Measurements from ENCODE around the gene TST.

TST gene

DNA sequence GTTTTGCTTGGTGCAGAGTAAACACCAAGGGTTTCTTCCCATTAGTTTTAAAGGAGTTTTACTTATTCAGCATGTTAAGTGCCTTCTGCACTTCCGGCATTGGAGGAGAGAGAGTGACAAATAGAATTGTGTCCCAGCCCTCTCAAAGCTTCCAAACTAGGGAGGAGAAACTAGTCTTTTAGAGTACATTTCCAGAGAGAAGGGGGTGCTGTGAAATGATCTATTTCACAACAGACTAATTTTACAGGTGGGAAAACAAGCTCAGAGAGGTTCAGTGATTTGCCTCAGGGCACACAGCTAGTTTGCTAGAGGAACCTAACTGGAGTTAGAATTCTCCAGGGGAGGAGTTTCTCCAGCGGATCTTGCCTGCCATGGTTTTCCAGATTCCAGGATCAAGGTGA lies 12.9 kb upstream of the TST start:
- no peak for DNase-seq (ENCODE audit: low read depth)

- no peak for DNase-seq (ENCODE audit: low read depth)
Measured at GRCh38 chr22:37030560-37031281, 11.5 kb upstream of the TST start.

- DNase-seq (ENCODE audit: low read depth), result no peak
Measured at GRCh38 chr22:37028692-37029674, 9.7 kb upstream of the TST start.

- no peak for DNase-seq (ENCODE audit: low read depth)
Measured at GRCh38 chr22:37027556-37027955, 8.3 kb upstream of the TST start.

DNA sequence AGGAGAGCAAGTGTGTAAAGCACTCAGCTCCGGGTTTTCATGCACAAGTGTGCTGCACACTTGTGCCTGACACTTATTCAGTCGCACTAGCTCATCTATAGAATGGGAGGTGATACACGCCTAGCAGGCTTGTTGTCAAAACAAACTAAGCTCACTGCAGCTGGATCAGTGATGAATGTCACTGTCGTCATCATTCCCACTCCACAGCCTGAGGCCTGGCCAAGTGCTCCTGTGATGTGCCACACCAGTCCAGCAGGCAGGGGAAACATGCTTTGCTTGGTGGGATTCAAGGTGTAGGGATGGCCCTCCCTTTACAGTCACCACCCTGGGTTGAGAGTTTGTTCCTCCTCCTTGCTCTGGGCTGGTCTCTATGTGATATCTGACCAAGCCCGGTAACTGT lies 7.1 kb upstream of the TST start:
- DNase-seq (ENCODE audit: low read depth), result no peak

GRCh38 chr22:37025500-37026070 lies 6.3 kb upstream of the TST start:
- no peak for DNase-seq (ENCODE audit: low read depth)

DNA sequence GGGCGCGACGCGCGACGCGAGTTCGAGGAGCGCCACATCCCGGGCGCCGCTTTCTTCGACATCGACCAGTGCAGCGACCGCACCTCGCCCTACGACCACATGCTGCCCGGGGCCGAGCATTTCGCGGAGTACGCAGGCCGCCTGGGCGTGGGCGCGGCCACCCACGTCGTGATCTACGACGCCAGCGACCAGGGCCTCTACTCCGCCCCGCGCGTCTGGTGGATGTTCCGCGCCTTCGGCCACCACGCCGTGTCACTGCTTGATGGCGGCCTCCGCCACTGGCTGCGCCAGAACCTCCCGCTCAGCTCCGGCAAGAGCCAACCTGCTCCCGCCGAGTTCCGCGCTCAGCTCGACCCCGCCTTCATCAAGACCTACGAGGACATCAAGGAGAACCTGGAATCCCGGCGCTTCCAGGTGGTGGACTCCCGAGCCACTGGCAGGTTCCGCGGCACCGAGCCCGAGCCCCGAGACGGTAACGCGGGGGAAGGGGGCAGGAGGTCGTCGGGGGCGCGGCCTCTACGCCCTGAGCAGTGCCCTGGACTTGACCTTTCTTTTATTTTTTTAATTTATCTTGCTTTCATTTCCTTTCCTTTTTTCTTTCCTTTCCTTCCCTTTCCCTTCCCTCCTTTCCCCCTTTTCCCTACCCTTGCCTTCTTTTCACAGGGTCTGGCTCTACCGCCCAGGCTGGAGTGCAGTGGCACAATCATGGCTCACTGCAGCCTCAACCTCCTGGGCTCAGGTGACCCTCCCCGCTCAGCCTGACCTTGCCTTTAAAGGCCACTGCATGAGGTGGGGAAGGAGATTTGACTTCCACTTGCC lies 5.3 kb upstream of the TST start:
- DNase-seq (ENCODE audit: low read depth), result no peak

- no peak for DNase-seq (ENCODE audit: low read depth)
Measured at GRCh38 chr22:37023743-37024338, 4.6 kb upstream of the TST start.

GRCh38 chr22:37022483-37023337 lies 3.5 kb upstream of the TST start:
- no peak for DNase-seq (ENCODE audit: low read depth)

- no peak for DNase-seq (ENCODE audit: low read depth)
Measured at GRCh38 chr22:37021710-37022482, 2.6 kb upstream of the TST start.

DNA sequence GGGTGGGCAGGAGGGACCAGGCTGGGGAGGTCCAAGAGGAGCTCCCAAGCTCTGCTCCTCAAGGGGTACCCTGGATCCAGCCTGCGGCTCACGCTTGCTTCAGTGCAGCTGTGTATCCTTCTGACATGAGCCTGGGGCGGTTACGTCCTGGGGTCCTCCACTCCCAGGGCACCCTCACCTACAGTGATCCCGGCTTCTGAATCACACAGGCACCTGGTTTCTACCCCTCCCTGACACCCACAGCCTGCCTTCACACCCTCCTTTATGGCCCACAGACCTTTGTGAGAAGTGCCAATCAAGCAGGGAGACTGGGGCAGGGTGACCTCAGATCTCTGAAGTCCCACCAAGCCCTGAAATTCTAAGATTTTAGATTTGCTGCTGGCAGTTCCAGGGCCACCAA lies 1.8 kb upstream of the TST start:
- DNase-seq (ENCODE audit: low read depth), result no peak

GRCh38 chr22:37020192-37020479 lies 889 bp upstream of the TST start:
- no peak for DNase-seq (ENCODE audit: low read depth)

- DNase-seq (ENCODE audit: low read depth), result no peak
Measured at GRCh38 chr22:37018815-37019308, 385 bp downstream of the TST start.

- DNase-seq (ENCODE audit: low read depth), result no peak
Measured at GRCh38 chr22:37018086-37018814, 997 bp downstream of the TST start.

DNA sequence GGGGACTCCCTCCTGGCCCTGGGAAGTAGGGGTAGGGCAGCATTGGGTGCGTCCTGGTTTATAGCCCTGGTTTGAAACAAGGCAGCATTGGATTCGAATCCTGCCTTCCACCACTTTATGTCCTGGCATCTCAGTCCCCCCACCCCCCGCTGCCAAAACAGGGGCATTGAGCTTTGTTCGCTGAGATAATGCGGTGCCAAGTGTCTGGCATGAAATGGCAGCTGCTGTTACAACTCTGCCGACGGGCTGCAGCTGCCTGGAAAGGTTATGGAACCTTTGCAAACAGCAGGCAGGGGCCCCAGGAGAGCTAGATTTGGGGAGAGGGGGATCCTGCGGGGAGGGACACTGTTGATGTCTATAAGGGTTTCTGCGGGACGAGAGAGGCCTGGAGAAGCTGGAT lies 1.9 kb downstream of the TST start:
- no peak for DNase-seq (ENCODE audit: low read depth)

- DNase-seq (ENCODE audit: low read depth), result no peak
Measured at GRCh38 chr22:37016134-37016910, 2.9 kb downstream of the TST start.

- no peak for DNase-seq (ENCODE audit: low read depth)
Measured at GRCh38 chr22:37015587-37015878, 3.7 kb downstream of the TST start.

GRCh38 chr22:37014835-37015586 lies 4.2 kb downstream of the TST start:
- no peak for DNase-seq (ENCODE audit: low read depth)

Data from fibroblast of the conjunctiva (primary cell).